Calu3 (cell line): ENCODE data around the gene PCP2. TPM values are rescaled to one million over a fixed set of nuclear protein-coding genes. Genes with fewer than 3 reads are reported as not detected.

Source experiments
- Bru-seq: library from RNA; stranded (reverse); fragments of 400-500 nt; gene quantifications from one replicate; lab custom pipeline; 2021; lab: Mats Ljungman, UMichigan
- BruChase-seq, 2 experiments: library from RNA; stranded (reverse); fragments of 400-500 nt; gene quantifications; one replicate each; lab custom pipeline; 2021; lab: Mats Ljungman, UMichigan
- BruUV-seq: library from RNA; stranded (reverse); fragments of 400-500 nt; replicated peaks from 2 replicates; lab custom pipeline; 2021; lab: Mats Ljungman, UMichigan
- CTCF ChIA-PET: fragments of 300-600 bp; sonication (Branson Sonifier 250); formaldehyde crosslinking; loops from one replicate; lab custom pipeline; 2022; ENCODE audit warnings: antibody characterized with exemption; lab: Charles Lee
- DNase-seq: peaks from one replicate; pipeline ENCODE4 v3.0.0; 2022
- H3K27ac Mint-ChIP-seq: one replicate; pipeline ENCODE4 v1.8.0; 2022; ENCODE audit warnings: mixed read lengths; ENCODE audit not compliant: unreplicated experiment
- H3K27me3 Mint-ChIP-seq: one replicate; pipeline ENCODE4 v1.8.0; 2022; ENCODE audit warnings: mixed read lengths; ENCODE audit not compliant: unreplicated experiment
- H3K36me3 Mint-ChIP-seq: one replicate; pipeline ENCODE4 v1.8.0; 2022; ENCODE audit warnings: mild to moderate bottlenecking, moderate library complexity, mixed read lengths; ENCODE audit not compliant: insufficient read depth, unreplicated experiment
- H3K4me1 Mint-ChIP-seq: one replicate; pipeline ENCODE4 v1.8.0; 2022; ENCODE audit warnings: mild to moderate bottlenecking, low read depth, mixed read lengths; ENCODE audit not compliant: unreplicated experiment
- H3K4me3 Mint-ChIP-seq: one replicate; pipeline ENCODE4 v1.8.0; 2022; ENCODE audit warnings: mild to moderate bottlenecking, low read depth, moderate library complexity, mixed read lengths; ENCODE audit not compliant: unreplicated experiment
- H3K9me3 Mint-ChIP-seq: one replicate; pipeline ENCODE4 v1.8.0; 2022; ENCODE audit warnings: low read depth, mixed read lengths; ENCODE audit not compliant: unreplicated experiment
- intact Hi-C: fragments of 100-400 bp; cut with micrococcal nuclease; formaldehyde crosslinking; loops from one replicate; pipeline ENCODE4 v1.10.0; 2022; ENCODE audit not compliant: unreplicated experiment
- long read RNA-seq: library from polyadenylated mRNA; stranded (forward); transcript quantifications from one replicate; pipeline ENCODE4 v2.0.0, GENCODE V29; 2022
- total RNA-seq: library from RNA; stranded (reverse); gene quantifications from 2 replicates; pipeline ENCODE4 v1.2.3, GENCODE V29; 2022
- TF ChIP-seq, protein P1 (sequence below): fragments of 200-600 bp; IDR thresholded peaks from one replicate; pipeline ENCODE4 v1.8.0; 2022; ENCODE audit warnings: antibody characterized with exemption; ENCODE audit not compliant: unreplicated experiment

Gene PCP2
- total RNA-seq (not detected in 2 replicates), Bru-seq, nascent RNA (percentile 15 among the genes with signal in this experiment), BruChase-seq, experiment 1, labeled RNA remaining after a 6-hour chase (percentile 9 among the genes with signal in this experiment), BruChase-seq, experiment 2, labeled RNA remaining after a 2-hour chase (not detected)
- long read RNA-seq, partial matches to known transcripts, result 1 of 2 reads
- long read RNA-seq, other reads (novel, unspliced or antisense), result 1 of 2 reads

DNA sequence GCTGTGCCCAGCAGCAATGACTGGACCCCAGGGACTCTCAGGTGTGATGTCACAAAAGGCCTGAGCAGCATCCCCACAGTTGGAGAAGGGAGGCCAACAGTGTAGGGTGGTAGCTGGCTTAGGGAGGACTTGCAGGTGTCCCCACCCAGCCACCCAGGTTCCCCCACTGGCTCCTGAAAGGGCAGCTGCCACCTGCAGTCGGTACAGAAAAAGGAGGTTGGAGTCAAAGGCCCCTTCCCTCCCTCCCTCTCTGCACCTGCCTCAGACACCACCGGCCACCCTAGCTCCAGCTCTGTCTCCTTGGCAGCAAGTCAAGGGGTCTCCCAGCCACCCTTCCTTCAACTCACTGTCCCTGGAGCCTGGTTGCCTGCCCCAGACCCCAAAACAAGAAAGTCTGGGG lies at the start of gene PCP2:
PCP2 (minus strand) TSS at position 22 of the 400 bp plus-strand sequence. CDS start 262 bp downstream, outside the sequence.
- intact Hi-C loops, result no loop called here
- Mint-ChIP-seq H3K4me1 (no peaks in the 10 kb centered on the region), H3K9me3 (no peaks in the 10 kb centered on the region), H3K36me3 (peaks cover 53% of the 10 kb centered on the region), H3K4me3 (no peak within 1 kb of the TSS), H3K27me3 (no peaks in the 10 kb centered on the region), H3K27ac (no peak within 1 kb of the TSS)
- TF ChIP-seq, protein P1, sequence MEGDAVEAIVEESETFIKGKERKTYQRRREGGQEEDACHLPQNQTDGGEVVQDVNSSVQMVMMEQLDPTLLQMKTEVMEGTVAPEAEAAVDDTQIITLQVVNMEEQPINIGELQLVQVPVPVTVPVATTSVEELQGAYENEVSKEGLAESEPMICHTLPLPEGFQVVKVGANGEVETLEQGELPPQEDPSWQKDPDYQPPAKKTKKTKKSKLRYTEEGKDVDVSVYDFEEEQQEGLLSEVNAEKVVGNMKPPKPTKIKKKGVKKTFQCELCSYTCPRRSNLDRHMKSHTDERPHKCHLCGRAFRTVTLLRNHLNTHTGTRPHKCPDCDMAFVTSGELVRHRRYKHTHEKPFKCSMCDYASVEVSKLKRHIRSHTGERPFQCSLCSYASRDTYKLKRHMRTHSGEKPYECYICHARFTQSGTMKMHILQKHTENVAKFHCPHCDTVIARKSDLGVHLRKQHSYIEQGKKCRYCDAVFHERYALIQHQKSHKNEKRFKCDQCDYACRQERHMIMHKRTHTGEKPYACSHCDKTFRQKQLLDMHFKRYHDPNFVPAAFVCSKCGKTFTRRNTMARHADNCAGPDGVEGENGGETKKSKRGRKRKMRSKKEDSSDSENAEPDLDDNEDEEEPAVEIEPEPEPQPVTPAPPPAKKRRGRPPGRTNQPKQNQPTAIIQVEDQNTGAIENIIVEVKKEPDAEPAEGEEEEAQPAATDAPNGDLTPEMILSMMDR, result no peak
- DNase-seq, result no peak
- BruUV-seq, result no TSS peak
- CTCF ChIA-PET, result no interaction called here

DNA sequence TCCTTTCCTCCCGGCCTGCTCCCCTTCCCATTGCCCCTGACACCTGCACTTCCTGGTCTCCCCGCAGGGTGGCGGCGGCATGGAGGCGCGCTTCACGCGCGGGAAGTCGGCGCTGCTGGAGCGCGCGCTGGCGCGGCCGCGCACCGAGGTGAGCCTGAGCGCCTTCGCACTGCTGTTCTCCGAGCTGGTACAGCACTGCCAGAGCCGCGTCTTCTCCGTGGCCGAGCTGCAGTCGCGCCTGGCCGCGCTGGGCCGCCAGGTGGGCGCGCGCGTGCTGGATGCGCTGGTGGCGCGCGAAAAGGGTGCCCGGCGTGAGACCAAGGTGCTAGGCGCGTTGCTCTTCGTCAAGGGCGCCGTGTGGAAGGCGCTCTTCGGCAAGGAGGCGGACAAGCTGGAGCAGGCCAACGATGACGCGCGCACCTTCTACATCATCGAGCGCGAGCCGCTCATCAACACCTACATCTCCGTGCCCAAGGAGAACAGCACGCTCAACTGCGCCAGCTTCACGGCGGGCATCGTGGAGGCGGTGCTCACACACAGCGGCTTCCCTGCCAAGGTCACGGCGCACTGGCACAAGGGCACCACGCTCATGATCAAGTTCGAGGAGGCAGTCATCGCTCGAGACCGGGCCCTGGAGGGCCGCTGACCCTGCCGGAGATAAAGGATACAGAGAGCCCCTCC lies 48.8 kb upstream of the PCP2 start:
- Mint-ChIP-seq H3K4me3 (peak overlapping the region; percentile 85), H3K27ac (no peak overlapping the region), H3K27me3 (peaks cover 48% of the 10 kb centered on the region), H3K36me3 (peaks cover 35% of the 10 kb centered on the region), H3K4me1 (peaks cover 8% of the 10 kb centered on the region), H3K9me3 (no peaks in the 10 kb centered on the region)
- intact Hi-C loops, result no loop called here
- CTCF ChIA-PET, result interaction anchor here (1.0 kb wide), 1 partner anchor 31 kb away, joined by 3 read pairs; no protein-coding TSS in a partner anchor
- TF ChIP-seq, protein P1, result no peak
- TSS peak; percentile 66 for BruUV-seq
- DNase-seq, result no peak

DNA sequence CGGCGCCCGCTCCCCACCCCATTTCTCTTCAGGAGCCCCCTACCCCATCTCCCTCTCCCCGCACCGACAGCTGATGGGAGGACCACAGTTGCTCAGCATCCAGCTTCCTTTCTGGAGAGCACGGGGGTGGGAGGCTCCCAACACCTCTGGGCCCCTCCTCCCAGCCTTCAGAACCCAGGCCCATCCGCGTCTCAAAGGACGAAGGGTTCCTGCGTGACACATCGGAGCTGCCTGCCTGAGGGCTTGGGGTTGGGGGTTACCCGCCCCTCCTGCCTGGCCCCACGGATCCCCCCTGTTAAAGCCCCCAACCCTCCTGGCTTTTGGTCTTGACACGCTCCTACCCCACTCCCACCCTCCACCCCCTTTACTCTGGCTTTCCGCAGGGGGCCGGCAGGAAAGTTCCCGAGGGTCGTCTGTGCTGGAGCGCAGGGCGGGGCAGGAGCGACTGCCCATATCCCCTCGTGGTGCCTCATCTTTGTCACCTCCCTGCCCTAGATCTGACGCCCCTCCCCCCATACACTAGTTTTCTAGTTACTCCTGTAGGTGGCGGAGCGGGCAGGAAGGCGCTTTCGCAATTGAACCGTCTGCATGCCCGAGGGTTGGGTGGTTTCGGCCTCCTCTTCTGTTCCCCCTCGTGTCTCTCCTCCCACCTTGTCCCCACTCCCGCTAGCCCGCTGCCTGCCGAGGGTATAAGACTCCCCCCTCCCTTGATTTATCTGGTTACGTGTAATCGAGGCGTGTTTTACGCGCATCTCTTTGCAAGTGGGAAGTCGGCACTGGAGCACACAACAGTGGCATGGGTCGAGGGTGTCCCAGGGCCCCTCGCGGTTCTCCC lies 48.0 kb upstream of the PCP2 start:
- DNase-seq, result peak; percentile 59
- no peaks in the 10 kb centered on the region for H3K9me3 Mint-ChIP-seq
- intact Hi-C loops, result loop anchor here (2.0 kb wide), 2 partner anchors 113 to 117 kb away; no protein-coding TSS in a partner anchor
- peaks cover 51% of the 10 kb centered on the region for H3K27me3 Mint-ChIP-seq
- peak overlapping the region; percentile 20 for H3K27ac Mint-ChIP-seq
- H3K4me3 Mint-ChIP-seq, result peak overlapping the region; percentile 85
- CTCF ChIA-PET, result interaction anchor here (0.6 to 2.1 kb wide), 11 partner anchors 30 to 262 kb away, joined by 3 to 51 read pairs (median 4); partner anchors contain the start of genes PET100, TIMM44 and XAB2
- TF ChIP-seq, protein P1, result no peak
- H3K36me3 Mint-ChIP-seq, result peaks cover 35% of the 10 kb centered on the region
- no TSS peak for BruUV-seq
- peaks cover 8% of the 10 kb centered on the region for H3K4me1 Mint-ChIP-seq
